ENCODE measurements around the gene DZANK1. TPM values are rescaled to one million over a fixed set of nuclear protein-coding genes. Genes with fewer than 3 reads are reported as not detected.
A peak's percentile ranks its signal among the peaks of the same experiment; 100 is the strongest.

DZANK1 gene
- total RNA-seq, 1 donor from 2014 or later, result 6.5 TPM

DNA sequence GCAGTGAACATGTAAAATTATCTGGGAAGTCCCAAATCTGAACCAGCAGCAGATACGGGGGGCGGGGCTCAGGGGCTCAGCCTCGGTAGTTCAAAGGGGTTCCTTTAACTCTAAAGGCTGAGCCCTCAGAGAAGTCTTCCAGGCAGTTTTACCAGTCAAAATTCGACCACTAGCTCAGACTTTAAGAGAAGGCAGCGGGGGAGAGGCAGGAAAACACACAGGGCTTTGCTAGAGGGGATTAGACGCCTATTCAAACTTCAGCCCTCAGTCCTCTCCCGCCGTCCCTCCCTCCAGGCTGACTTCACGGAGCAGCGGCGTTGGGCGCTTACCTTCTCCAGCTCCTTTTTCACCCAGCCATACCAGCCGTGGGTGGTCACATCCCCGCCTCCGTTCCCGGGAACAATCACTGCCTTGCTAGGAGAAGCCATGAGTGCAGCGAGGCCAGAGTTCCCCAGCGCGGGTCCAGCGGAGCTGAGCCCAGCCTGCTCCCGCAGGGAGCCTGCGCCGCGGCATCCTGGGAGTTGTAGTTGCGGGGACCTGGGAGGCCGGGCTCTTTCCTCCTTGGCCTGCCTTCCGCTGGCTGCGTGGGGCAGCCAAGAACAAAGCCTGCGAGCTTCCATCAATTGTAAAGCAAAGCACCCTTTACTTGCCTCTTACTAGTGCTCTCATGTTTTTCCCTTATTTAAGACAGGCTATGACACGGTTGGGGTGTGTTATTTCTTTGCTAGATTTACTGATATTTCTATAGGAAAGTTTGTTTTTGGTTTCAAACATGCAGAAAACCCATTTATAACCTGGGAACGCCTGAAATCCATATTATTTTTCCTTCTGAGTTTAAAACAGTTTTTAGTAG, 30.1 kb upstream of the DZANK1 start, which contains the start of gene RBBP9:
TSS of gene RBBP9 (minus strand) at position 486 of the 853 bp plus-strand sequence. CDS start at position 428, 58 bp downstream.
- peaks cover 9% of the 10 kb centered on the region for H3K36me3 Mint-ChIP-seq
- H3K4me1 Mint-ChIP-seq (ENCODE audit: unreplicated experiment), result peaks cover 12% of the 10 kb centered on the region
- peak within 1 kb of the TSS; percentile 99 for H3K4me3 Mint-ChIP-seq
- no peak for TF ChIP-seq CTCF (conservative IDR thresholded peaks at IDR 0.05)
- peak; percentile 87 for DNase-seq (ENCODE audit: extremely low spot score, unreplicated experiment)
- H3K27ac Mint-ChIP-seq, result peak within 1 kb of the TSS; percentile 78
- H3K9me3 Mint-ChIP-seq, result no peaks in the 10 kb centered on the region
- peaks cover 3% of the 10 kb centered on the region for H3K27me3 Mint-ChIP-seq

- Mint-ChIP-seq H3K27me3 (no peaks in the 10 kb centered on the region), H3K27ac (peak overlapping the region; percentile 78), H3K4me3 (peak overlapping the region; percentile 99), H3K36me3 (peaks cover 9% of the 10 kb centered on the region), H3K9me3 (no peaks in the 10 kb centered on the region), H3K4me1 (ENCODE audit: unreplicated experiment) (peaks cover 12% of the 10 kb centered on the region)
- TF ChIP-seq CTCF (conservative IDR thresholded peaks at IDR 0.05), result no peak
- DNase-seq (ENCODE audit: extremely low spot score, unreplicated experiment), result no peak
Observed at GRCh38 chr20:18496042-18496441, 29.2 kb upstream of the DZANK1 start.

DNA sequence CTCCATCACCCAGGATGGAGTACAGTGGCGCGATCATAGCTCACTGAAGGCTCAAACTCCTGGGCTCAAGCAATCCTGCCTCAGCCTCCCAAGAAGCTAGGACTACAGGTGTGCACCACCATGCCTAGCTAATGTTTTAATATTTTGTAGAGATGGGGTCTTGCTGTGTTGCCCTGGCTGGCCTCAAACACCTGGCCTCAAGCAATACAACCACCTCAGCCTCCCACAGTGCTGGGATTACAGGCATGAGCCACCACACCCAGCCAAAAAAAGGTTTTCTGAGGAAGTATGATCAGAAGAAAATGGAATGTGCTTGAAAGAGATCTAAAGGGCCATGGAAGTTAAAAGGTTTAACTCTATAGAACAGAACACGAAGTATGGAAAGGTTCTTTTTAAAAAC, 21.5 kb upstream of the DZANK1 start:
- no peak for DNase-seq (ENCODE audit: extremely low spot score, unreplicated experiment)
- TF ChIP-seq CTCF (conservative IDR thresholded peaks at IDR 0.05), result no peak
- Mint-ChIP-seq H3K27me3 (no peaks in the 10 kb centered on the region), H3K9me3 (no peaks in the 10 kb centered on the region), H3K36me3 (peaks cover 29% of the 10 kb centered on the region), H3K27ac (no peak overlapping the region), H3K4me3 (no peak overlapping the region), H3K4me1 (ENCODE audit: unreplicated experiment) (peaks cover under 1% of the 10 kb centered on the region)

GRCh38 chr20:18481596-18481995, 14.8 kb upstream of the DZANK1 start:
- Mint-ChIP-seq H3K27me3 (no peaks in the 10 kb centered on the region), H3K4me3 (no peak overlapping the region), H3K36me3 (peaks cover 35% of the 10 kb centered on the region), H3K9me3 (no peaks in the 10 kb centered on the region), H3K4me1 (ENCODE audit: unreplicated experiment) (no peaks in the 10 kb centered on the region), H3K27ac (no peak overlapping the region)
- DNase-seq (ENCODE audit: extremely low spot score, unreplicated experiment), result no peak
- TF ChIP-seq CTCF (conservative IDR thresholded peaks at IDR 0.05), result no peak

DNA sequence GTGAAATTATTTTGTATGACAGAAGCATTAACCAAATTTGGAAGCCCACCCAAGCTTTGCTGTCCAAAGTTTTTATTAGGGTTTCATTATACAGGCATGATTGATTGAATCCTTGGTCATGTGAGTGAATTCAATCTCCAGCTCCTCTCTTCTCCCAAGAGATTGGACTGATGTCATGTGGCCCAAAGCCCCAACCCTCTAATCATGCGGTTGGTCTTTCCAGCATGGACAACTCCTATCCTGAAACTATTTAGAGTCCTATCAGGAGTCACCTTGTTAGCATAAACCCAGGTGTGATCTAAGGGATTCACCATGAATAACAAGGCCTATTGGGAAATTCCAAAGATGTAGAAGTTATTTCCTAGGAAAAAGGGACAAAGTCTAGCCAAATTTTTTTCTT, 11.0 kb upstream of the DZANK1 start:
- H3K27me3 Mint-ChIP-seq, result no peaks in the 10 kb centered on the region
- DNase-seq (ENCODE audit: extremely low spot score, unreplicated experiment), result no peak
- H3K27ac Mint-ChIP-seq, result no peak overlapping the region
- H3K4me3 Mint-ChIP-seq, result no peak overlapping the region
- no peaks in the 10 kb centered on the region for H3K9me3 Mint-ChIP-seq
- no peaks in the 10 kb centered on the region for H3K4me1 Mint-ChIP-seq (ENCODE audit: unreplicated experiment)
- no peak for TF ChIP-seq CTCF (conservative IDR thresholded peaks at IDR 0.05)
- peaks cover 29% of the 10 kb centered on the region for H3K36me3 Mint-ChIP-seq
